HepG2 (cell line): Measurements from ENCODE around the gene CASKIN1. TPM values are rescaled to one million over a fixed set of nuclear protein-coding genes. Genes with fewer than 3 reads are reported as not detected.

Source experiments
- ATAC-seq: fragments of 200-7000 bp; cut with Tn5 transposase; 3 replicates; pipeline ENCODE4 v1.9.1; 2020; ENCODE audit warnings: mild to moderate bottlenecking, moderate library complexity
- BruUV-seq: library from RNA; stranded (reverse); fragments of 400-500 nt; replicated peaks from 2 replicates; lab custom pipeline; 2021; lab: Mats Ljungman, UMichigan
- CTCF ChIA-PET: fragments of 300-600 bp; formaldehyde crosslinking; extraction: SDS; loops from one replicate; lab custom pipeline; 2021; ENCODE audit warnings: low total read pairs, inconsistent platforms, low intra/inter-chr PET ratio; lab: Yijun Ruan, JAX
- POLR2A ChIA-PET: fragments of 350-600 bp; sonication (Branson Sonifier 250); formaldehyde crosslinking; loops from one replicate; lab custom pipeline; 2020; ENCODE audit warnings: antibody characterized with exemption, inconsistent platforms; lab: Yijun Ruan, JAX
- DNase-seq: peaks from one replicate; pipeline ENCODE4 v3.0.0-alpha.2; 2015; ENCODE audit warnings: low spot score
- FAIRE-seq: peaks from 3 replicates; lab custom pipeline; 2011; peaks lifted over from hg19 to GRCh38; lab: Jason Lieb, UNC
- H2AFZ ChIP-seq: one replicate; pipeline ENCODE4 v1.6.1; 2011; ENCODE audit warnings: low read length, inconsistent platforms
- H3K27ac ChIP-seq: fragments of 300-600 bp; 3 replicates; pipeline ENCODE4 v1.8.0; 2011; ENCODE audit warnings: mixed run types, mild to moderate bottlenecking, mixed read lengths, low read length, inconsistent platforms; ENCODE audit not compliant: insufficient read depth; ENCODE audit errors: extremely low read length
- H3K27me3 ChIP-seq, 2 experiments: fragments of 200-600 bp in 1 of 2; 2 replicates in 1 of 2; 3 replicates in 1 of 2; pipeline versions ENCODE4 v1.6.0 to v1.8.0; 2011; ENCODE audit warnings: low read length in 2 of 2, mild to moderate bottlenecking in 2 of 2, moderate library complexity in 2 of 2, inconsistent platforms in 1 of 2; ENCODE audit not compliant: insufficient read depth in 2 of 2, control insufficient read depth in 1 of 2
- H3K36me3 ChIP-seq, 2 experiments: fragments of 200-600 bp in 1 of 2; replicated peaks in 1 of 2; 2 replicates in 1 of 2; 3 replicates in 1 of 2; pipeline versions ENCODE4 v1.5.1 to v1.8.0; 2011; ENCODE audit warnings: low read length in 2 of 2, inconsistent platforms in 1 of 2; ENCODE audit not compliant: insufficient read depth in 2 of 2, control insufficient read depth in 1 of 2
- H3K4me1 ChIP-seq: 2 replicates; pipeline ENCODE4 v1.5.1; 2012; ENCODE audit warnings: low read length, inconsistent platforms; ENCODE audit not compliant: insufficient read depth
- H3K4me2 ChIP-seq: 2 replicates; pipeline ENCODE4 v1.6.0; 2011; ENCODE audit warnings: low read depth, low read length, inconsistent platforms
- H3K4me3 ChIP-seq, 3 experiments: fragments of 200-600 bp in 1 of 3; sonication (generic), shearing (Covaris generic) in 1 of 3; replicated peaks in 1 of 3; 2 replicates each; pipeline ENCODE4 v1.5.1; 2011 to 2016; ENCODE audit warnings: low read length in 3 of 3, inconsistent platforms in 2 of 3, low read depth in 2 of 3, mild to moderate bottlenecking in 2 of 3, control low read depth in 1 of 3, mixed read lengths in 1 of 3; ENCODE audit not compliant: insufficient read depth in 1 of 3
- H3K79me2 ChIP-seq: one replicate; pipeline ENCODE4 v1.6.1; 2011; ENCODE audit warnings: low read length, inconsistent platforms; ENCODE audit not compliant: insufficient read depth
- H3K9ac ChIP-seq: 2 replicates; pipeline ENCODE4 v1.6.0; 2011; ENCODE audit warnings: mild to moderate bottlenecking, low read depth, low read length, inconsistent platforms; ENCODE audit not compliant: insufficient read depth
- H3K9me3 ChIP-seq: 2 replicates; pipeline ENCODE4 v1.5.1; 2012; ENCODE audit warnings: mild to moderate bottlenecking, low read length
- H4K20me1 ChIP-seq: 2 replicates; pipeline ENCODE4 v1.6.0; 2011; ENCODE audit warnings: inconsistent platforms, mild to moderate bottlenecking, low read length, moderate library complexity; ENCODE audit not compliant: insufficient read depth
- WGBS: methylation state at CpG from one replicate; pipeline ENCODE4 v1.1.6; 2017; ENCODE audit warnings: low lambda C conversion rate; 5-methylcytosine and 5-hydroxymethylcytosine counted together
- in situ Hi-C: cut with HindIII; loops from 2 replicates; pipeline ENCODE4 v1.10.0; 2017; ENCODE audit warnings: low pct_unique_long_range_greater_than_20kb; ENCODE audit not compliant: extremely low pct_ligation_motif_present
- intact Hi-C: fragments of 100-400 bp; cut with micrococcal nuclease; formaldehyde crosslinking; loops from one replicate; pipeline ENCODE4 v1.10.0; 2022; ENCODE audit not compliant: unreplicated experiment
- polyA plus RNA-seq, 8 experiments: library from polyadenylated mRNA; depleted of rRNA in 3 of 8; stranded (reverse) in 7 of 8; unstranded in 1 of 8; fragments of >200 nt; fragmentation: Illumina TruSeq in 4 of 8; extraction: Trizol in 4 of 8; gene quantifications; 2 replicates each; pipeline versions ENCODE4 v1.2.1 to v1.2.3, GENCODE V29; 2011 to 2016; ENCODE audit warnings: low read depth in 4 of 8, missing spikeins in 1 of 8, mixed read lengths in 1 of 8; ENCODE audit not compliant: insufficient read depth in 1 of 8
- total RNA-seq, 5 experiments: library from RNA; depleted of rRNA; stranded (reverse); fragments of >200 nt; fragmentation: Illumina TruSeq; extraction: Trizol; gene quantifications; 2 replicates each; pipeline ENCODE4 v1.2.3, GENCODE V29; 2016; ENCODE audit warnings: low read depth in 1 of 5
- TF ChIP-seq, protein P1 (sequence below): sonication (generic); formaldehyde crosslinking; IDR thresholded peaks from 2 replicates; pipeline ENCODE4 v1.4.0; 2020; ENCODE audit warnings: low read depth, missing genetic modification reagents
- TF ChIP-seq, protein P2 (sequence below): sonication (generic); formaldehyde crosslinking; IDR thresholded peaks from 2 replicates; pipeline ENCODE4 v1.5.0; 2020; ENCODE audit warnings: mild to moderate bottlenecking, missing genetic modification reagents
- TF ChIP-seq, protein P3 (sequence below): IDR thresholded peaks from 2 replicates; pipeline ENCODE4 v1.6.1; 2016; ENCODE audit warnings: low read depth, borderline replicate concordance

Gene CASKIN1
- total and polyA plus RNA-seq, 2 of the 13 experiments (the other 11 are each of a cell fraction or from before 2014, with no cell fraction given) = 1.2 to 2.2 TPM

GRCh38 chr16:2186505-2186904, 9.9 kb downstream of the CASKIN1 start:
- CTCF ChIA-PET = no interaction called here
- FAIRE-seq (no peak), ATAC-seq (no peak), DNase-seq (no peak)
- in situ Hi-C loops = no loop called here
- BruUV-seq = no TSS peak
- H2AFZ ChIP-seq = no peak overlapping the region
- H3K27me3 ChIP-seq = no peaks in the 10 kb centered on the region
- TF ChIP-seq, protein P1, sequence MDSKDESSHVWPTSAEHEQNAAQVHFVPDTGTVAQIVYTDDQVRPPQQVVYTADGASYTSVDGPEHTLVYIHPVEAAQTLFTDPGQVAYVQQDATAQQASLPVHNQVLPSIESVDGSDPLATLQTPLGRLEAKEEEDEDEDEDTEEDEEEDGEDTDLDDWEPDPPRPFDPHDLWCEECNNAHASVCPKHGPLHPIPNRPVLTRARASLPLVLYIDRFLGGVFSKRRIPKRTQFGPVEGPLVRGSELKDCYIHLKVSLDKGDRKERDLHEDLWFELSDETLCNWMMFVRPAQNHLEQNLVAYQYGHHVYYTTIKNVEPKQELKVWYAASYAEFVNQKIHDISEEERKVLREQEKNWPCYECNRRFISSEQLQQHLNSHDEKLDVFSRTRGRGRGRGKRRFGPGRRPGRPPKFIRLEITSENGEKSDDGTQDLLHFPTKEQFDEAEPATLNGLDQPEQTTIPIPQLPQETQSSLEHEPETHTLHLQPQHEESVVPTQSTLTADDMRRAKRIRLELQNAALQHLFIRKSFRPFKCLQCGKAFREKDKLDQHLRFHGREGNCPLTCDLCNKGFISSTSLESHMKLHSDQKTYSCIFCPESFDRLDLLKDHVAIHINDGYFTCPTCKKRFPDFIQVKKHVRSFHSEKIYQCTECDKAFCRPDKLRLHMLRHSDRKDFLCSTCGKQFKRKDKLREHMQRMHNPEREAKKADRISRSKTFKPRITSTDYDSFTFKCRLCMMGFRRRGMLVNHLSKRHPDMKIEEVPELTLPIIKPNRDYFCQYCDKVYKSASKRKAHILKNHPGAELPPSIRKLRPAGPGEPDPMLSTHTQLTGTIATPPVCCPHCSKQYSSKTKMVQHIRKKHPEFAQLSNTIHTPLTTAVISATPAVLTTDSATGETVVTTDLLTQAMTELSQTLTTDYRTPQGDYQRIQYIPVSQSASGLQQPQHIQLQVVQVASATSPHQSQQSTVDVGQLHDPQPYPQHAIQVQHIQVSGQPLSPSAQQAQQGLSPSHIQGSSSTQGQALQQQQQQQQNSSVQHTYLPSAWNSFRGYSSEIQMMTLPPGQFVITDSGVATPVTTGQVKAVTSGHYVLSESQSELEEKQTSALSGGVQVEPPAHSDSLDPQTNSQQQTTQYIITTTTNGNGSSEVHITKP = no peak
- H4K20me1 ChIP-seq = no peaks in the 10 kb centered on the region
- peaks cover 40% of the 10 kb centered on the region for H3K4me1 ChIP-seq
- H3K4me2 ChIP-seq = no peak overlapping the region
- H3K9ac ChIP-seq = no peak overlapping the region
- POLR2A ChIA-PET = no interaction called here
- H3K27ac ChIP-seq = no peak overlapping the region
- H3K79me2 ChIP-seq = no peaks in the 10 kb centered on the region
- 98% methylated on average over 7 of the region's 20 CpGs for WGBS
- intact Hi-C loops = no loop called here
- H3K4me3 ChIP-seq = no peak overlapping the region
- no peaks in the 10 kb centered on the region for H3K36me3 ChIP-seq
- H3K9me3 ChIP-seq = no peaks in the 10 kb centered on the region

- H3K9ac ChIP-seq = no peak overlapping the region
- no peaks in the 10 kb centered on the region for H3K27me3 ChIP-seq
- no peaks in the 10 kb centered on the region for H4K20me1 ChIP-seq
- no peaks in the 10 kb centered on the region for H3K79me2 ChIP-seq
- WGBS = 81% methylated on average over 13 of the region's 13 CpGs
- H2AFZ ChIP-seq = no peak overlapping the region
- DNase-seq = no peak
- peaks cover 35% of the 10 kb centered on the region for H3K4me1 ChIP-seq
- in situ Hi-C loops (no loop called here), intact Hi-C loops (no loop called here)
- CTCF ChIA-PET = no interaction called here
- H3K9me3 ChIP-seq = no peaks in the 10 kb centered on the region
- H3K4me2 ChIP-seq = no peak overlapping the region
- no peaks in the 10 kb centered on the region for H3K36me3 ChIP-seq
- no peak overlapping the region for H3K4me3 ChIP-seq
- BruUV-seq = no TSS peak
- POLR2A ChIA-PET = no interaction called here
- no peak for ATAC-seq
- TF ChIP-seq, protein P2, sequence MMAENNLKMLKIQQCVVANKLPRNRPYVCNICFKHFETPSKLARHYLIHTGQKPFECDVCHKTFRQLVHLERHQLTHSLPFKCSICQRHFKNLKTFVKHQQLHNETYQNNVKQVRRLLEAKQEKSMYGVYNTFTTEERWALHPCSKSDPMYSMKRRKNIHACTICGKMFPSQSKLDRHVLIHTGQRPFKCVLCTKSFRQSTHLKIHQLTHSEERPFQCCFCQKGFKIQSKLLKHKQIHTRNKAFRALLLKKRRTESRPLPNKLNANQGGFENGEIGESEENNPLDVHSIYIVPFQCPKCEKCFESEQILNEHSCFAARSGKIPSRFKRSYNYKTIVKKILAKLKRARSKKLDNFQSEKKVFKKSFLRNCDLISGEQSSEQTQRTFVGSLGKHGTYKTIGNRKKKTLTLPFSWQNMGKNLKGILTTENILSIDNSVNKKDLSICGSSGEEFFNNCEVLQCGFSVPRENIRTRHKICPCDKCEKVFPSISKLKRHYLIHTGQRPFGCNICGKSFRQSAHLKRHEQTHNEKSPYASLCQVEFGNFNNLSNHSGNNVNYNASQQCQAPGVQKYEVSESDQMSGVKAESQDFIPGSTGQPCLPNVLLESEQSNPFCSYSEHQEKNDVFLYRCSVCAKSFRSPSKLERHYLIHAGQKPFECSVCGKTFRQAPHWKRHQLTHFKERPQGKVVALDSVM = peak; percentile 70; the same call in 1 of the 2 replicates
- TF ChIP-seq, protein P3, sequence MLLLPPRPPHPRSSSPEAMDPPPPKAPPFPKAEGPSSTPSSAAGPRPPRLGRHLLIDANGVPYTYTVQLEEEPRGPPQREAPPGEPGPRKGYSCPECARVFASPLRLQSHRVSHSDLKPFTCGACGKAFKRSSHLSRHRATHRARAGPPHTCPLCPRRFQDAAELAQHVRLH (CRISPR knock-in tag) = no peak
- TF ChIP-seq, all 625 proteins: peak for 1
- FAIRE-seq = no peak
- H3K27ac ChIP-seq = no peak overlapping the region
Observed at GRCh38 chr16:2186064-2186463, 10.3 kb downstream of the CASKIN1 start.
